ENCODE data around the gene ANKS1A. TPM values are rescaled to one million over a fixed set of nuclear protein-coding genes. Genes with fewer than 3 reads are reported as not detected.
"Not testable (repeated sequence)": the region's sequence is repeated elsewhere in the genome, so short reads cannot be mapped to it uniquely, and the experiment has no call there.

The ANKS1A gene
- polyA plus RNA-seq, 1 of the 3 experiments (the other 2 are of a cell fraction), result 7.6 TPM

GRCh38 chr6:34994693-34995092, 105.6 kb downstream of the ANKS1A start:
- no peaks in the 10 kb centered on the region for H3F3A ChIP-seq (replicated peaks; ENCODE audit: insufficient read depth)
- TF ChIP-seq RCOR1 (IDR thresholded peaks at IDR 0.05; ENCODE audit: low read length) (no peak), FOXJ3 (CRISPR knock-in tag; IDR thresholded peaks at IDR 0.05) (no peak), EZH2phosphoT487 (IDR thresholded peaks at IDR 0.05; ENCODE audit: borderline replicate concordance, low read depth) (no peak), PBX3 (IDR thresholded peaks at IDR 0.05) (no peak), TEAD4 (IDR thresholded peaks at IDR 0.05; ENCODE audit: borderline replicate concordance, insufficient read depth) (no peak), RAD21 (IDR thresholded peaks at IDR 0.05; ENCODE audit: low read length) (no peak), ELF1 (IDR thresholded peaks at IDR 0.05) (no peak), TCF12 (IDR thresholded peaks at IDR 0.05) (no peak), CTCF (IDR thresholded peaks at IDR 0.05) (no peak), GATA2 (CRISPR knock-in tag; IDR thresholded peaks at IDR 0.05) (no peak), SIN3A (IDR thresholded peaks at IDR 0.05; ENCODE audit: borderline replicate concordance, low read depth, low read length) (no peak), EP300 (IDR thresholded peaks at IDR 0.05; ENCODE audit: borderline replicate concordance in 1 of 2, low read depth in 1 of 2, low read length in 1 of 2) (no peak), TAF1 (IDR thresholded peaks at IDR 0.05; ENCODE audit: borderline replicate concordance, low read depth, low read length) (no peak), RXRA (IDR thresholded peaks at IDR 0.05; ENCODE audit: borderline replicate concordance, low read depth) (no peak), CHD2 (IDR thresholded peaks at IDR 0.05; ENCODE audit: low read length, partially characterized antibody) (no peak), RFX5 (IDR thresholded peaks at IDR 0.05; ENCODE audit: low read length) (no peak), IRF3 (IDR thresholded peaks at IDR 0.05; ENCODE audit: low read depth, low read length) (no peak)
- no peaks in the 10 kb centered on the region for H3K27me3 ChIP-seq (ENCODE audit: insufficient read depth)
- 89% methylated on average over 5 of the region's 7 CpGs for WGBS (ENCODE audit: low lambda C conversion rate)
- H3K9ac ChIP-seq, result no peak overlapping the region
- no peaks in the 10 kb centered on the region for H3K9me2 ChIP-seq
- peaks cover 21 to 49% of the 10 kb centered on the region in 2 experiments for H3K36me3 ChIP-seq (replicated peaks in 1 of 2; ENCODE audit: control insufficient read depth in 1 of 2, insufficient read depth in 2 of 2, low read length in 1 of 2)
- H3K27ac ChIP-seq (ENCODE audit: low read depth in 2 of 2, low read length in 1 of 2), result no peak overlapping the region
- H3K4me2 ChIP-seq, result no peak overlapping the region
- DNase-seq, result no peak
- no peaks in the 10 kb centered on the region for H3K79me2 ChIP-seq (ENCODE audit: insufficient read depth)
- no peak overlapping the region for H2AFZ ChIP-seq (ENCODE audit: low read depth)
- H3K4me1 ChIP-seq (ENCODE audit: control insufficient read depth in 1 of 2, insufficient read depth in 2 of 2, low read depth in 1 of 2, low read length in 1 of 2), result no peaks in the 10 kb centered on the region
- H4K20me1 ChIP-seq (ENCODE audit: insufficient read depth), result no peaks in the 10 kb centered on the region
- CTCF ChIA-PET, result interaction anchor here (4.8 kb wide), 1 partner anchor 8 kb away, joined by 27 read pairs; no protein-coding TSS in a partner anchor
- POLR2A ChIA-PET, result no interaction called here
- no peaks in the 10 kb centered on the region; the same call in 1 of the 2 replicates for H3K9me3 ChIP-seq
- no peak overlapping the region; a peak in 1 of 4 replicates for H3K4me3 ChIP-seq (ENCODE audit: low read depth in 2 of 2, low read length in 1 of 2)

- CTCF ChIA-PET, result interaction anchor here (1.5 to 4.8 kb wide), 2 partner anchors 11 to 16 kb away, joined by 4 to 27 read pairs; no protein-coding TSS in a partner anchor
- WGBS (ENCODE audit: low lambda C conversion rate), result 93% methylated on average over 8 of the region's 8 CpGs
Observed at GRCh38 chr6:34998417-34998816, 109.4 kb downstream of the ANKS1A start.

GRCh38 chr6:34999153-34999552, 110.1 kb downstream of the ANKS1A start:
- H3K4me1 ChIP-seq (ENCODE audit: control insufficient read depth in 1 of 2, insufficient read depth in 2 of 2, low read depth in 1 of 2, low read length in 1 of 2); H3K4me3 ChIP-seq (ENCODE audit: low read depth in 2 of 2, low read length in 1 of 2); H3K4me2 ChIP-seq; H3K79me2 ChIP-seq (ENCODE audit: insufficient read depth); DNase-seq; H4K20me1 ChIP-seq (ENCODE audit: insufficient read depth); H3K9me3 ChIP-seq; H3F3A ChIP-seq (replicated peaks; ENCODE audit: insufficient read depth); H3K9ac ChIP-seq; POLR2A ChIA-PET; H2AFZ ChIP-seq (ENCODE audit: low read depth); H3K27me3 ChIP-seq (ENCODE audit: insufficient read depth); H3K9me2 ChIP-seq; H3K27ac ChIP-seq (ENCODE audit: low read depth in 2 of 2, low read length in 1 of 2): not testable (repeated sequence)
- 92% methylated on average over 5 of the region's 7 CpGs for WGBS (ENCODE audit: low lambda C conversion rate)
- peaks cover 20 to 22% of the 10 kb centered on the region in 2 experiments for H3K36me3 ChIP-seq (replicated peaks in 1 of 2; ENCODE audit: control insufficient read depth in 1 of 2, insufficient read depth in 2 of 2, low read length in 1 of 2)
- CTCF ChIA-PET, result interaction anchor here (4.8 kb wide), 1 partner anchor 12 kb away, joined by 27 read pairs; no protein-coding TSS in a partner anchor

More at GRCh38 chr6:34998417-34998816, 109.4 kb downstream of the ANKS1A start:
- H3K4me3 ChIP-seq (ENCODE audit: low read depth in 2 of 2, low read length in 1 of 2); H2AFZ ChIP-seq (ENCODE audit: low read depth); H3K4me2 ChIP-seq; H4K20me1 ChIP-seq (ENCODE audit: insufficient read depth); H3F3A ChIP-seq (replicated peaks; ENCODE audit: insufficient read depth); H3K9me2 ChIP-seq; H3K4me1 ChIP-seq (ENCODE audit: control insufficient read depth in 1 of 2, insufficient read depth in 2 of 2, low read depth in 1 of 2, low read length in 1 of 2); H3K9ac ChIP-seq; H3K9me3 ChIP-seq; POLR2A ChIA-PET; H3K79me2 ChIP-seq (ENCODE audit: insufficient read depth); H3K27ac ChIP-seq (ENCODE audit: low read depth in 2 of 2, low read length in 1 of 2); H3K27me3 ChIP-seq (ENCODE audit: insufficient read depth); DNase-seq: not testable (repeated sequence)
- H3K36me3 ChIP-seq (replicated peaks in 1 of 2; ENCODE audit: control insufficient read depth in 1 of 2, insufficient read depth in 2 of 2, low read length in 1 of 2), result peaks cover 20 to 27% of the 10 kb centered on the region in 2 experiments
